GM21619 (cell line): ENCODE data around the gene ADAMTS6.
"Not testable (repeated sequence)": the region's sequence is repeated elsewhere in the genome, so short reads cannot be mapped to it uniquely, and the experiment has no call there.

Experiments
- ATAC-seq: cut with Tn5 transposase; IDR thresholded peaks from one replicate; pipeline ENCODE4 v1.9.1; 2021; ENCODE audit not compliant: unreplicated experiment

ADAMTS6 gene

GRCh38 chr5:65481635-65482295 lies at the start of gene ADAMTS6:
TSS of gene ADAMTS6 (minus strand) at chr5:65481920. CDS start at chr5:65473673, 8,247 bp downstream.
- peak; percentile 70 for ATAC-seq

GRCh38 chr5:65530904-65531303 lies 49.2 kb upstream of the ADAMTS6 start:
- ATAC-seq = no peak

GRCh38 chr5:65525726-65526125 lies 44.0 kb upstream of the ADAMTS6 start:
- ATAC-seq = no peak

GRCh38 chr5:65512170-65512937 lies 30.6 kb upstream of the ADAMTS6 start:
- no peak for ATAC-seq

- no peak for ATAC-seq
Measured at GRCh38 chr5:65508978-65509377, 27.3 kb upstream of the ADAMTS6 start.

- ATAC-seq = no peak
Measured at GRCh38 chr5:65506961-65507360, 25.2 kb upstream of the ADAMTS6 start.

- no peak for ATAC-seq
Measured at GRCh38 chr5:65489119-65489518, 7.4 kb upstream of the ADAMTS6 start.

GRCh38 chr5:65488038-65488687 lies 6.4 kb upstream of the ADAMTS6 start:
- not testable (repeated sequence) for ATAC-seq

GRCh38 chr5:65486803-65487202 lies 5.1 kb upstream of the ADAMTS6 start:
- ATAC-seq = not testable (repeated sequence)

GRCh38 chr5:65485405-65485804 lies 3.7 kb upstream of the ADAMTS6 start:
- no peak for ATAC-seq

- ATAC-seq = peak; percentile 50
Measured at GRCh38 chr5:65483546-65484346, 2.0 kb upstream of the ADAMTS6 start.

GRCh38 chr5:65482736-65483545 lies 1.2 kb upstream of the ADAMTS6 start:
- ATAC-seq = no peak

GRCh38 chr5:65482296-65482735 lies 596 bp upstream of the ADAMTS6 start:
- ATAC-seq = no peak

GRCh38 chr5:65481171-65481581 lies 544 bp downstream of the ADAMTS6 start:
- ATAC-seq = no peak

- ATAC-seq = peak; percentile 28
Measured at GRCh38 chr5:65480306-65480865, 1.3 kb downstream of the ADAMTS6 start.

- no peak for ATAC-seq
Measured at GRCh38 chr5:65479527-65479926, 2.2 kb downstream of the ADAMTS6 start.

- no peak for ATAC-seq
Measured at GRCh38 chr5:65478336-65478735, 3.4 kb downstream of the ADAMTS6 start.

GRCh38 chr5:65475895-65476294 lies 5.8 kb downstream of the ADAMTS6 start:
- no peak for ATAC-seq

GRCh38 chr5:65475336-65475735 lies 6.4 kb downstream of the ADAMTS6 start:
- no peak for ATAC-seq
